Thoracic aorta (tissue), 2 donors: ENCODE measurements around the gene REC8. TPM values are rescaled to one million over a fixed set of nuclear protein-coding genes. Genes with fewer than 3 reads are reported as not detected.

Experiments
- ATAC-seq: fragments of 150-250 bp; one replicate; pipeline ENCODE4 v1.8.0; 2017; ENCODE audit warnings: low read depth; ENCODE audit not compliant: insufficient number of reproducible peaks, low FRiP score
- DNase-seq: peaks from one replicate; pipeline ENCODE4 v3.0.0-alpha.2; 2020; ENCODE audit warnings: low spot score
- H3K27ac ChIP-seq, 2 donors: fragments of 200-600 bp; sonication (generic); 1 replicate in 1 of 2; 2 replicates in 1 of 2; pipeline ENCODE4 v1.5.1; 2016; ENCODE audit warnings: mild to moderate bottlenecking in 2 of 2, moderate library complexity in 2 of 2
- H3K27me3 ChIP-seq: fragments of 200-600 bp; sonication (generic); replicated peaks from 2 replicates; pipeline ENCODE4 v1.6.0; 2016; ENCODE audit warnings: mild to moderate bottlenecking; ENCODE audit not compliant: insufficient read depth
- H3K36me3 ChIP-seq: fragments of 200-600 bp; sonication (generic); one replicate; pipeline ENCODE4 v1.5.1; 2016
- H3K4me1 ChIP-seq, 2 donors: fragments of 200-600 bp; sonication (generic); 1 replicate in 1 of 2; 2 replicates in 1 of 2; pipeline versions ENCODE4 v1.5.1 to v1.6.0; 2016; ENCODE audit warnings: low read depth in 2 of 2, mild to moderate bottlenecking in 1 of 2; ENCODE audit not compliant: control insufficient read depth in 1 of 2
- H3K4me3 ChIP-seq: fragments of 200-600 bp; sonication (generic); 2 replicates; pipeline ENCODE4 v1.5.1; 2016; ENCODE audit warnings: mild to moderate bottlenecking
- H3K9me3 ChIP-seq: fragments of 200-600 bp; sonication (generic); 2 replicates; pipeline ENCODE4 v1.5.1; 2016
- total RNA-seq, 2 donors: library from RNA; depleted of rRNA; stranded (reverse); fragments of >200 nt; gene quantifications; one replicate each; pipeline versions ENCODE4 v1.1.0 to v1.2.3, GENCODE V29; 2016
- TF ChIP-seq, protein P1 (sequence below): fragments of 200-600 bp; sonication (generic); IDR thresholded peaks from one replicate; pipeline ENCODE4 v1.5.1; 2019; ENCODE audit warnings: antibody characterized with exemption

REC8 gene
- 10 to 100 TPM; 13.1 to 23.6 TPM for total RNA-seq

- Histone ChIP-seq H3K4me3 (peak within 1 kb of the TSS; percentile 69), H3K27me3 (no peaks in the 10 kb centered on the region), H3K27ac (no peak within 1 kb of the TSS), H3K9me3 (no peaks in the 10 kb centered on the region), H3K4me1 (peaks cover 0 to 13% of the 10 kb centered on the region in 2 donors), H3K36me3 (peaks cover 3% of the 10 kb centered on the region)
- DNase-seq, result peak; percentile 38
- no peak for ATAC-seq
- TF ChIP-seq, protein P1, sequence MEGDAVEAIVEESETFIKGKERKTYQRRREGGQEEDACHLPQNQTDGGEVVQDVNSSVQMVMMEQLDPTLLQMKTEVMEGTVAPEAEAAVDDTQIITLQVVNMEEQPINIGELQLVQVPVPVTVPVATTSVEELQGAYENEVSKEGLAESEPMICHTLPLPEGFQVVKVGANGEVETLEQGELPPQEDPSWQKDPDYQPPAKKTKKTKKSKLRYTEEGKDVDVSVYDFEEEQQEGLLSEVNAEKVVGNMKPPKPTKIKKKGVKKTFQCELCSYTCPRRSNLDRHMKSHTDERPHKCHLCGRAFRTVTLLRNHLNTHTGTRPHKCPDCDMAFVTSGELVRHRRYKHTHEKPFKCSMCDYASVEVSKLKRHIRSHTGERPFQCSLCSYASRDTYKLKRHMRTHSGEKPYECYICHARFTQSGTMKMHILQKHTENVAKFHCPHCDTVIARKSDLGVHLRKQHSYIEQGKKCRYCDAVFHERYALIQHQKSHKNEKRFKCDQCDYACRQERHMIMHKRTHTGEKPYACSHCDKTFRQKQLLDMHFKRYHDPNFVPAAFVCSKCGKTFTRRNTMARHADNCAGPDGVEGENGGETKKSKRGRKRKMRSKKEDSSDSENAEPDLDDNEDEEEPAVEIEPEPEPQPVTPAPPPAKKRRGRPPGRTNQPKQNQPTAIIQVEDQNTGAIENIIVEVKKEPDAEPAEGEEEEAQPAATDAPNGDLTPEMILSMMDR, result no peak
These were observed at the start of gene REC8 for GRCh38 chr14:24171422-24172260. REC8 (plus strand) TSS chr14:24172080; CDS start chr14:24172553, 473 bp downstream.

DNA sequence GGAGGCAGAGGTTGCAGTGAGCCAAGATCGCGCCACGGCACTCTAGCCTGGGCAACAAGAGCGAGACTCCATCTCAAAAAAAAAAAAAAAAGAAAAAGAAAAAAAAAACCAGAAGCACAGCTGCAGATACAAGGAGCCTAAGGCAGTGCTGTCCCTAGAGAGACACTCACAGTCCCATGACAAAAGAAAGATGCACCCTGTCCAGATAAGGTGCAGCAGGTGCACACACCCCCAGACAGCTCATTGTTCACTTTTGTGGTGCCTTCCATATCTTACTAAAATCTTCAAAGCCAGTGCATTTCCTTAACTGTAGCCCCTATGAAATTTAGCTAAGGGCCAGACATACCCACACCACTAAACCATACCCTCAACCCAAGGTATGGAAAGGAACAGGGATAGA is 49.5 kb upstream of the REC8 start:
- H3K36me3 ChIP-seq, result peaks cover 37% of the 10 kb centered on the region
- no peak overlapping the region for H3K4me3 ChIP-seq
- TF ChIP-seq, protein P1, result no peak
- DNase-seq (no peak), ATAC-seq (no peak)
- no peaks in the 10 kb centered on the region for H3K9me3 ChIP-seq
- H3K27ac ChIP-seq, result no peak overlapping the region
- H3K27me3 ChIP-seq, result no peaks in the 10 kb centered on the region
- no peaks in the 10 kb centered on the region for H3K4me1 ChIP-seq

- H3K27ac ChIP-seq, result no peak overlapping the region
- H3K9me3 ChIP-seq, result no peaks in the 10 kb centered on the region
- no peak for DNase-seq
- no peak for ATAC-seq
- no peaks in the 10 kb centered on the region for H3K4me1 ChIP-seq
- TF ChIP-seq, protein P1, result no peak
- H3K27me3 ChIP-seq, result no peaks in the 10 kb centered on the region
- H3K36me3 ChIP-seq, result peaks cover 37% of the 10 kb centered on the region
- no peak overlapping the region for H3K4me3 ChIP-seq
These were observed 49.0 kb upstream of the REC8 start for GRCh38 chr14:24122898-24123297.

DNA sequence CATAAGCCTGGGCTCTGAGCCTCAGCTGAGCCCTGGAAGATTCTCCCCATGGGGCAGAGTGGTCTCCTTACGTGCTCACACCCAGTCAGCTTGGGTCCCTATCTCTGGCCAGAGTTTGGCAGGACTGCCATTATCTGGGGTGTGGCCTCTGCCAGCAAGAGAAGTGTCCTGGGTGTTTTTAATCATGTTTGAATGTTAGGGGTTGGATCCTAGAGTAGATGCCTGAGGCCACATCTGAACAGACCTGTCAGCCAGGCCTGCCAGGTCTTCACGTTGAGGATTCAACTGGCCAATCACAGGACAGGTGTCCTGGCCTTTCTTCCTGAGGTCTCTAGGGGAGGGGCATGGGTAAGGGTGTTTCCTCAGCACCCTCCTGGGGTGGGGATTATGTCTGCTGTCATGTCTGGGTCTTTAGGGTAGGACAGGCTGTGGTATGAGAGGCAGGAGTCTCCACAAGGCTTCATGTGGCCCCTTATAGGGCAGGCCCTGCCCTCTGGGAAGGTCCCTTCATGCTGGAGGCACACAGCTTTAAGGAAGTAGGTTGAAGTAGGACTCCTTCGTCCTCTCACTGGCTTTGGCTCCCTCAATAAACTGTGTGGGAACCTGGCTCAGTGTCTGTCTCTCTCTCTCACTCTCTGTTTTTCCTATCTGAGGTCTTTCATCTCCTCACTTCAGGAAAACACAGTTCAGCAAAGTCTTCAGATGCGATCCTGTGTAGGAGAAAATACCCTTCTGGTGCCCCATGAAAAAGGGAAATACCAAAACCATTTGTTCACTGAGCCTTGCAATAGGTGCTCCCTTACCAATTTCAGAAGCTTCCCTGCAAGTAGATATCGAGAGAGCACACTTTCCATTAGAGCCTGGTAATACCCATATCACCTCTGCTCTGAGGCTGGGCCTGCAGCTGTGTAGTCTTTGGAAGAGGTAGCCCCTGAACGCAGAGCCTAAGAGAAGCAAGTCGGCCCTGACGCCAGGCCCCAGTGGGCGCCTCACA is 48.2 kb upstream of the REC8 start:
- Histone ChIP-seq H3K9me3 (no peaks in the 10 kb centered on the region), H3K4me1 (no peaks in the 10 kb centered on the region), H3K36me3 (peaks cover 37% of the 10 kb centered on the region), H3K4me3 (no peak overlapping the region), H3K27me3 (no peaks in the 10 kb centered on the region), H3K27ac (no peak overlapping the region)
- DNase-seq (no peak), ATAC-seq (no peak)
- TF ChIP-seq, protein P1, result no peak

DNA sequence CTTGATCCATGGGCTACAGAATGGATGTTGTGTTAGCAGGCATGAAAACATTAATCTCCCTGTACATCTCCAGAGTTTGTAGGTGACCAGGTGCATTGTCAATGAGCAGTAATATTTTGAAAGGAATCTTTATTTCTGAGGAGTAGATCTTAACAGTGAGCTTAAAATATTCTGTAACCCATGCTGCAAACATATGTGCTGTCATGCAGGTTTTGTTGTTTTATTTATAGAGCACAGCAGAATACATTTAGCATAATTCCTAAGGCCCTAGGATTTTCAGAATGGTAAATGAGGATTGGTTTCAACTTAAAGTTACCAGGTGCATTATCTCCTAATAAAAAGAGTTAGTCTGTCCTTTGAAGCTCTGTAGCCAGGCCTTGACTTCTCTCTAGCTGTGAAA is 44.9 kb upstream of the REC8 start:
- ATAC-seq, result no peak
- no peak for DNase-seq
- Histone ChIP-seq H3K27me3 (no peaks in the 10 kb centered on the region), H3K4me3 (no peak overlapping the region), H3K4me1 (no peaks in the 10 kb centered on the region), H3K36me3 (peaks cover 11% of the 10 kb centered on the region), H3K27ac (no peak overlapping the region), H3K9me3 (no peaks in the 10 kb centered on the region)
- TF ChIP-seq, protein P1, result no peak
